ENCODE measurements around the gene STEAP2.

GRCh38 chr7:90233569-90233968, 22.0 kb downstream of the STEAP2 start:
- TF ChIP-seq CTCF (IDR thresholded peaks at IDR 0.05) (no peak), POLR2AphosphoS5 (IDR thresholded peaks at IDR 0.05) (no peak), POLR2A (IDR thresholded peaks at IDR 0.05) (no peak), EP300 (IDR thresholded peaks at IDR 0.05) (no peak)

Measured in suprapubic skin (tissue), 4 donors.